ENCODE data around the gene PAX2.

DNA sequence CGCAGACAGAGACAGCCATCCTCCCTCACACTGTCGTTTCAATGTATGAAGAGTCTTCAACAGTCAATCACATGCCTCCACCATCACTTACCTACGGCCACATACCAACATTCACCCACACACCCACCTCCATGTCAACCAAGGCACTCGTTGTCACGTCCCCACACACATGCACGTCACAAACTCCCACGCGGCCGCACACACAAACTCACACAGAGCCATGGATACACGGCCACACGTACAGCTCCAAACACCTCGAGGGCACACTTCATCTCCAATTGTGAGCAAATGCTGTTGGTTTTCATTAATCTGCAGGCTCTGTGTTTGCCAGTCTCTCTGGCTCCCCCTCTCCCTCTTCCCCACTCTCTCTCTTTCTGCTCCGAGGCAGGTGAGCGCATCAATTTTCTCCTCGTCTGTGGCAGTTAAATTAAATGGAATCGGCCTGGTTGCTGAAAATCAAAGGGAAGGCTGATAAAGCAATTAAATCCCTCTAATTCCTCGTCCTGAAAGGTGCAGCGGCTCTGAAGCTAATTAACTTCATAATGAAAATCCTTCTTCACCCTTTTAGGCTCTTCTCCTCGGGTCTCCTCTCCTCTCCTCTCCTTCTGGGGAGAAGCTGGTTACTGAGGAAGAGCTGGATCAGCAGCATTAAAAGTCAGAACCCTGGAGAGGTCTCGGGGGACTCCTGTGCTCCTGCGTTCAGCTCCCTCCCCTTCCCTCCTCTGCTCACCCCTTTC is 113.5 kb downstream of the PAX2 start:
- TF ChIP-seq, protein P1, sequence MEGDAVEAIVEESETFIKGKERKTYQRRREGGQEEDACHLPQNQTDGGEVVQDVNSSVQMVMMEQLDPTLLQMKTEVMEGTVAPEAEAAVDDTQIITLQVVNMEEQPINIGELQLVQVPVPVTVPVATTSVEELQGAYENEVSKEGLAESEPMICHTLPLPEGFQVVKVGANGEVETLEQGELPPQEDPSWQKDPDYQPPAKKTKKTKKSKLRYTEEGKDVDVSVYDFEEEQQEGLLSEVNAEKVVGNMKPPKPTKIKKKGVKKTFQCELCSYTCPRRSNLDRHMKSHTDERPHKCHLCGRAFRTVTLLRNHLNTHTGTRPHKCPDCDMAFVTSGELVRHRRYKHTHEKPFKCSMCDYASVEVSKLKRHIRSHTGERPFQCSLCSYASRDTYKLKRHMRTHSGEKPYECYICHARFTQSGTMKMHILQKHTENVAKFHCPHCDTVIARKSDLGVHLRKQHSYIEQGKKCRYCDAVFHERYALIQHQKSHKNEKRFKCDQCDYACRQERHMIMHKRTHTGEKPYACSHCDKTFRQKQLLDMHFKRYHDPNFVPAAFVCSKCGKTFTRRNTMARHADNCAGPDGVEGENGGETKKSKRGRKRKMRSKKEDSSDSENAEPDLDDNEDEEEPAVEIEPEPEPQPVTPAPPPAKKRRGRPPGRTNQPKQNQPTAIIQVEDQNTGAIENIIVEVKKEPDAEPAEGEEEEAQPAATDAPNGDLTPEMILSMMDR (IDR thresholded peaks at IDR 0.05), result no peak
- no peak for TF ChIP-seq POLR2A (IDR thresholded peaks at IDR 0.05)
- no peak for TF ChIP-seq POLR2AphosphoS5 (IDR thresholded peaks at IDR 0.05)
